Liver (tissue), 9 donors: ENCODE results near the gene PIGK. TPM values are rescaled to one million over a fixed set of nuclear protein-coding genes. Genes with fewer than 3 reads are reported as not detected.

Source experiments
- DNase-seq: peaks from one replicate; pipeline ENCODE4 v3.0.0-alpha.2; 2017; ENCODE audit warnings: low spot score
- H3K27ac ChIP-seq, 2 donors: one replicate each; pipeline ENCODE4 v1.7.0; 2013; ENCODE audit warnings: inconsistent platforms in 2 of 2, low read length in 2 of 2, control low read depth in 1 of 2, low read depth in 1 of 2, mild to moderate bottlenecking in 1 of 2
- H3K27me3 ChIP-seq, 4 donors: one replicate each; pipeline versions ENCODE4 v1.6.1 to v1.7.0; 2013; ENCODE audit warnings: low read length in 3 of 4, inconsistent platforms in 1 of 4, mild to moderate bottlenecking in 1 of 4, moderate library complexity in 1 of 4; ENCODE audit not compliant: control insufficient read depth in 4 of 4, insufficient read depth in 4 of 4
- H3K36me3 ChIP-seq, 4 donors: one replicate each; pipeline versions ENCODE4 v1.6.1 to v1.7.0; 2013; ENCODE audit warnings: low read length in 3 of 4, mild to moderate bottlenecking in 3 of 4, low read depth in 1 of 4, moderate library complexity in 1 of 4; ENCODE audit not compliant: control insufficient read depth in 4 of 4, insufficient read depth in 3 of 4
- H3K4me1 ChIP-seq, 4 donors: one replicate each; pipeline versions ENCODE4 v1.6.1 to v1.7.0; 2013; ENCODE audit warnings: low read length in 3 of 4, mild to moderate bottlenecking in 3 of 4, moderate library complexity in 1 of 4; ENCODE audit not compliant: control insufficient read depth in 4 of 4, insufficient read depth in 4 of 4
- H3K4me3 ChIP-seq, 3 donors: one replicate each; pipeline versions ENCODE4 v1.6.1 to v1.7.0; 2013; ENCODE audit warnings: low read length in 3 of 3, control low read depth in 1 of 3, low read depth in 1 of 3, mild to moderate bottlenecking in 1 of 3
- H3K9ac ChIP-seq, 2 donors: one replicate each; pipeline ENCODE4 v1.7.0; 2013; ENCODE audit warnings: low read length in 2 of 2, mild to moderate bottlenecking in 2 of 2, moderate library complexity in 2 of 2, control low read depth in 1 of 2, low read depth in 1 of 2
- H3K9me3 ChIP-seq, 4 donors: one replicate each; pipeline versions ENCODE4 v1.6.1 to v1.7.0; 2013; ENCODE audit warnings: low read length in 3 of 4; ENCODE audit not compliant: control insufficient read depth in 4 of 4
- ATF3 ChIP-seq: IDR thresholded peaks from 2 replicates; pipeline ENCODE4 v1.6.1; 2016; ENCODE audit warnings: antibody characterized with exemption
- EGR1 ChIP-seq, 2 donors: IDR thresholded peaks; 2 replicates each; pipeline ENCODE4 v1.6.1; 2016 to 2018; ENCODE audit warnings: antibody characterized with exemption in 2 of 2, low read depth in 2 of 2
- FOXA1 ChIP-seq: IDR thresholded peaks from 2 replicates; pipeline ENCODE4 v1.6.1; 2016; ENCODE audit warnings: antibody characterized with exemption
- GABPA ChIP-seq, 2 donors: IDR thresholded peaks in 1 of 2; conservative IDR thresholded peaks in 1 of 2; 2 replicates each; pipeline ENCODE4 v1.6.1; 2016; ENCODE audit warnings: antibody characterized with exemption in 2 of 2, mild to moderate bottlenecking in 1 of 2, moderate library complexity in 1 of 2
- HNF4A ChIP-seq, 2 donors: conservative IDR thresholded peaks; 2 replicates each; pipeline ENCODE4 v1.6.1; 2016; ENCODE audit warnings: antibody characterized with exemption in 2 of 2, mild to moderate bottlenecking in 2 of 2
- HNF4G ChIP-seq: IDR thresholded peaks from 2 replicates; pipeline ENCODE4 v1.6.1; 2016; ENCODE audit warnings: antibody characterized with exemption
- NR2F2 ChIP-seq: IDR thresholded peaks from 2 replicates; pipeline ENCODE4 v1.6.1; 2016; ENCODE audit warnings: antibody characterized with exemption
- RAD21 ChIP-seq, 2 donors: IDR thresholded peaks; 2 replicates each; pipeline ENCODE4 v1.6.1; 2016; ENCODE audit warnings: antibody characterized with exemption in 2 of 2, mild to moderate bottlenecking in 2 of 2
- RXRA ChIP-seq, 2 donors: IDR thresholded peaks; 2 replicates each; pipeline ENCODE4 v1.6.1; 2017 to 2018; ENCODE audit warnings: antibody characterized with exemption in 2 of 2, mild to moderate bottlenecking in 1 of 2
- TAF1 ChIP-seq: conservative IDR thresholded peaks from 2 replicates; pipeline ENCODE4 v1.6.1; 2016; ENCODE audit warnings: antibody characterized with exemption, mild to moderate bottlenecking
- YY1 ChIP-seq: IDR thresholded peaks from 2 replicates; pipeline ENCODE4 v1.6.1; 2016; ENCODE audit warnings: antibody characterized with exemption, mild to moderate bottlenecking
- ZBTB33 ChIP-seq: IDR thresholded peaks from 2 replicates; pipeline ENCODE4 v1.6.1; 2016; ENCODE audit warnings: antibody characterized with exemption
- WGBS: extraction: QIAGEN DNeasy Blood & Tissue Kit; methylation state at CpG from one replicate; pipeline ENCODE4 v1.1.7; 2013; 5-methylcytosine and 5-hydroxymethylcytosine counted together
- polyA plus RNA-seq, 2 donors: library from polyadenylated mRNA; stranded (reverse) in 1 of 2; unstranded in 1 of 2; fragments of 200-250 nt in 1 of 2; fragments of >200 nt in 1 of 2; fragmentation: Nextera tagmentation in 1 of 2; extraction: Ambion mirVana in 1 of 2; gene quantifications; one replicate each; pipeline versions ENCODE4 v1.2.1 to v1.2.3, GENCODE V29; 2013 to 2015
- total RNA-seq, 2 donors: library from RNA; depleted of rRNA; stranded (reverse); fragments of >200 nt; gene quantifications; one replicate each; pipeline ENCODE4 v1.2.3, GENCODE V29; 2014
- TF ChIP-seq, protein P1 (sequence below): fragments of 150-350 bp; IDR thresholded peaks from 2 replicates; pipeline ENCODE4 v1.5.1; 2017; ENCODE audit warnings: improper control_type of control experiment, low read depth, low read length; ENCODE audit not compliant: missing input control
- TF ChIP-seq, protein P2 (sequence below): IDR thresholded peaks from 2 replicates; pipeline ENCODE4 v1.6.1; 2016; ENCODE audit warnings: antibody characterized with exemption
- donor health status: healthy.
- donor health status: healthy.
- donor health status: healthy.
- donor health status: healthy.
- donor health status: healthy.

The PIGK gene
- total and polyA plus RNA-seq, 4 donors = 10.8 to 15.6 (median 14.4) TPM

DNA sequence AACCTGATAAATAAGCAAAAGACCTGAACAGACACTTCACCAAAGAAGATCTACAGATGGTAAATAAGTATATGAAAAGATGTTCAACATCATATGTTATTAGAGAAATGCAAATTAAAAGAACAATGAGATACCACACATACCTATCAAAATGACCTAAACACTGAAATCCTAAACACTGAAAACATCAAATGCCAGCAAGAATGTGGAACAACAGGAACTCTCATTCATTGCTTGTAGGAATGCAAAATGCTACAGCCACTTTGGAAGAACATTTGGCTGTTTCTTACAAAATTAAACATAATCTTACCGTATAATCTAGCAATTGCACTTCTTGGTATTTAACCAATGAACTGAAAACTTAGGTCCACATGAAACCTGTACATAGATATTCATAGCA, 14.9 kb upstream of the PIGK start:
- peaks cover 0 to 2% (median 0%) of the 10 kb centered on the region in 4 donors for H3K9me3 ChIP-seq
- H3K27me3 ChIP-seq = peaks cover 0 to 3% (median 0%) of the 10 kb centered on the region in 4 donors
- no peak overlapping the region for H3K27ac ChIP-seq
- H3K4me1 ChIP-seq = no peaks in the 10 kb centered on the region
- no peaks in the 10 kb centered on the region for H3K36me3 ChIP-seq
- H3K4me3 ChIP-seq = no peak overlapping the region
- whole genome bisulfite sequencing = 90% methylated on average over 1 of the region's 1 CpG
- no peak overlapping the region for H3K9ac ChIP-seq
- TF ChIP-seq TAF1 (no peak), GABPA (IDR thresholded peaks at IDR 0.05 in 1 of 2, conservative IDR thresholded peaks at IDR 0.05 in 1 of 2) (no peak), RXRA (IDR thresholded peaks at IDR 0.05) (no peak), FOXA1 (no peak), EGR1 (IDR thresholded peaks at IDR 0.05; ENCODE audit: low read depth in 2 of 2) (no peak), ZBTB33 (no peak), HNF4G (no peak), NR2F2 (no peak), HNF4A (conservative IDR thresholded peaks at IDR 0.05) (no peak), RAD21 (IDR thresholded peaks at IDR 0.05) (no peak)
- TF ChIP-seq, protein P1, sequence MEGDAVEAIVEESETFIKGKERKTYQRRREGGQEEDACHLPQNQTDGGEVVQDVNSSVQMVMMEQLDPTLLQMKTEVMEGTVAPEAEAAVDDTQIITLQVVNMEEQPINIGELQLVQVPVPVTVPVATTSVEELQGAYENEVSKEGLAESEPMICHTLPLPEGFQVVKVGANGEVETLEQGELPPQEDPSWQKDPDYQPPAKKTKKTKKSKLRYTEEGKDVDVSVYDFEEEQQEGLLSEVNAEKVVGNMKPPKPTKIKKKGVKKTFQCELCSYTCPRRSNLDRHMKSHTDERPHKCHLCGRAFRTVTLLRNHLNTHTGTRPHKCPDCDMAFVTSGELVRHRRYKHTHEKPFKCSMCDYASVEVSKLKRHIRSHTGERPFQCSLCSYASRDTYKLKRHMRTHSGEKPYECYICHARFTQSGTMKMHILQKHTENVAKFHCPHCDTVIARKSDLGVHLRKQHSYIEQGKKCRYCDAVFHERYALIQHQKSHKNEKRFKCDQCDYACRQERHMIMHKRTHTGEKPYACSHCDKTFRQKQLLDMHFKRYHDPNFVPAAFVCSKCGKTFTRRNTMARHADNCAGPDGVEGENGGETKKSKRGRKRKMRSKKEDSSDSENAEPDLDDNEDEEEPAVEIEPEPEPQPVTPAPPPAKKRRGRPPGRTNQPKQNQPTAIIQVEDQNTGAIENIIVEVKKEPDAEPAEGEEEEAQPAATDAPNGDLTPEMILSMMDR = no peak
- TF ChIP-seq, protein P2, sequence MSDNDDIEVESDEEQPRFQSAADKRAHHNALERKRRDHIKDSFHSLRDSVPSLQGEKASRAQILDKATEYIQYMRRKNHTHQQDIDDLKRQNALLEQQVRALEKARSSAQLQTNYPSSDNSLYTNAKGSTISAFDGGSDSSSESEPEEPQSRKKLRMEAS = no peak
- no peak for DNase-seq

DNA sequence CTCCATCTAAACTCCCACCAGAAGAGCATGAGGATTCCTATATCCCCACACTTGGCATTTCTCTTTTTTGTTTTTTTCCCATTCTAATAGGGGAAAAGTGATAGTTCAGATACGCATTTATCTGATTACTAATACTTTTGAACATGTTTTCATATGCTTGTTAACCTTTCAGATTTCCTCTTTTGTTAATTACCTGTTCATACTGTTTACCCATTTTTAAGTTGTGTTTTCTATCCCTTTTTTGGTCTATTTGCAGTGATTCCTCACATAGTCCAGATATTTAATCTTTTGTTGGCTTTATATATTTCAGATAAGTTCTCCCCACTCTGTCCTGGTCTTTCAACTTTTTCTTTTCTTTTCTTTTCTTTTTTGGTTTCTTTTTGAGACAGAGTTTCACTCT, 13.6 kb upstream of the PIGK start:
- Histone ChIP-seq H3K27me3 (no peaks in the 10 kb centered on the region), H3K9ac (no peak overlapping the region), H3K4me1 (no peaks in the 10 kb centered on the region), H3K27ac (no peak overlapping the region), H3K36me3 (no peaks in the 10 kb centered on the region), H3K9me3 (peaks cover 0 to 2% (median 0%) of the 10 kb centered on the region in 4 donors), H3K4me3 (no peak overlapping the region)
- WGBS = 96% methylated on average over 1 of the region's 1 CpG
- TF ChIP-seq YY1 (no peak), NR2F2 (no peak), RXRA (IDR thresholded peaks at IDR 0.05) (no peak), HNF4A (conservative IDR thresholded peaks at IDR 0.05) (no peak), ZBTB33 (no peak), HNF4G (no peak), ATF3 (no peak), EGR1 (IDR thresholded peaks at IDR 0.05; ENCODE audit: low read depth in 2 of 2) (no peak)
- no peak for DNase-seq
